WTC11 (cell line): ENCODE results near the gene TPSAB1. TPM values are rescaled to one million over a fixed set of nuclear protein-coding genes. Genes with fewer than 3 reads are reported as not detected.

Source experiments
- ATAC-seq: fragments of 200-7000 bp; cut with Tn5 transposase; 2 replicates; pipeline ENCODE4 v1.10.0; 2021; ENCODE audit warnings: mild to moderate bottlenecking, moderate library complexity
- CTCF ChIA-PET: fragments of 300-600 bp; sonication (Branson Sonifier 250); formaldehyde crosslinking; loops from one replicate; lab custom pipeline; 2021; ENCODE audit warnings: antibody characterized with exemption; lab: Charles Lee
- POLR2A ChIA-PET: fragments of 350-600 bp; sonication (Branson Sonifier 250); formaldehyde crosslinking; loops from one replicate; lab custom pipeline; 2021; ENCODE audit warnings: antibody characterized with exemption; lab: Charles Lee
- DNase-seq: peaks from one replicate; pipeline ENCODE4 v3.0.0; 2021; ENCODE audit warnings: low spot score
- H3K27ac Mint-ChIP-seq: 2 replicates; pipeline ENCODE4 v1.8.0; 2021; ENCODE audit warnings: mixed read lengths
- H3K27me3 Mint-ChIP-seq: 2 replicates; pipeline ENCODE4 v1.8.0; 2021; ENCODE audit warnings: low read depth, mild to moderate bottlenecking, moderate library complexity, mixed read lengths
- H3K36me3 Mint-ChIP-seq: 2 replicates; pipeline ENCODE4 v1.8.0; 2021; ENCODE audit warnings: mixed read lengths
- H3K4me1 Mint-ChIP-seq: 2 replicates; pipeline ENCODE4 v1.8.0; 2022; ENCODE audit warnings: mixed read lengths
- H3K4me3 Mint-ChIP-seq: 2 replicates; pipeline ENCODE4 v1.8.0; 2021; ENCODE audit warnings: mild to moderate bottlenecking, moderate library complexity, mixed read lengths
- H3K9me3 Mint-ChIP-seq: 2 replicates; pipeline ENCODE4 v1.8.0; 2021; ENCODE audit warnings: mixed read lengths
- CREB1 ChIP-seq: sonication (generic); formaldehyde crosslinking; IDR thresholded peaks from 2 replicates; pipeline ENCODE4 v1.8.0; 2023; ENCODE audit warnings: mild to moderate bottlenecking, missing genetic modification reagents
- CREM ChIP-seq: sonication (generic); formaldehyde crosslinking; IDR thresholded peaks from 2 replicates; pipeline ENCODE4 v1.8.1; 2022; ENCODE audit warnings: mild to moderate bottlenecking, missing genetic modification reagents, moderate library complexity
- FOXJ3 ChIP-seq: sonication (generic); formaldehyde crosslinking; IDR thresholded peaks from 2 replicates; pipeline ENCODE4 v1.9.0; 2021; ENCODE audit warnings: missing genetic modification reagents, mild to moderate bottlenecking, borderline replicate concordance
- GABPB1 ChIP-seq: sonication (generic); formaldehyde crosslinking; IDR thresholded peaks from 2 replicates; pipeline ENCODE4 v1.8.1; 2023; ENCODE audit warnings: mild to moderate bottlenecking, missing genetic modification reagents
- JAZF1 ChIP-seq: fragments of 250-450 bp; sonication (Bioruptor Pico); IDR thresholded peaks from 2 replicates; pipeline ENCODE4 v1.9.0; 2021; ENCODE audit warnings: moderate library complexity, mild to moderate bottlenecking, inconsistent platforms
- KAT7 ChIP-seq: sonication (generic); formaldehyde crosslinking; IDR thresholded peaks from 2 replicates; pipeline ENCODE4 v1.8.1; 2023; ENCODE audit warnings: missing genetic modification reagents, mild to moderate bottlenecking, borderline replicate concordance
- NFE2L1 ChIP-seq: sonication (generic); formaldehyde crosslinking; IDR thresholded peaks from 2 replicates; pipeline ENCODE4 v1.8.1; 2023; ENCODE audit warnings: missing genetic modification reagents
- NR2C2 ChIP-seq: sonication (generic); formaldehyde crosslinking; IDR thresholded peaks from 2 replicates; pipeline ENCODE4 v1.8.0; 2022; ENCODE audit warnings: mild to moderate bottlenecking, missing genetic modification reagents
- RORB ChIP-seq: fragments of 250-450 bp; sonication (Bioruptor Pico); IDR thresholded peaks from 2 replicates; pipeline ENCODE4 v1.9.0; 2021; ENCODE audit warnings: mild to moderate bottlenecking
- SMAD4 ChIP-seq: sonication (generic); formaldehyde crosslinking; IDR thresholded peaks from 2 replicates; pipeline ENCODE4 v1.8.0; 2022; ENCODE audit warnings: mild to moderate bottlenecking, missing genetic modification reagents
- ZNF219 ChIP-seq: sonication (generic); formaldehyde crosslinking; IDR thresholded peaks from 2 replicates; pipeline ENCODE4 v1.8.0; 2023; ENCODE audit warnings: missing genetic modification reagents, mild to moderate bottlenecking, borderline replicate concordance
- ZNF263 ChIP-seq: sonication (generic); formaldehyde crosslinking; IDR thresholded peaks from 2 replicates; pipeline ENCODE4 v1.8.1; 2022; ENCODE audit warnings: low read depth, mild to moderate bottlenecking, moderate library complexity, missing genetic modification reagents
- ZNF671 ChIP-seq: fragments of 250-450 bp; sonication (Bioruptor Pico); IDR thresholded peaks from 2 replicates; pipeline ENCODE4 v1.8.0; 2021; ENCODE audit warnings: mild to moderate bottlenecking
- total RNA-seq: library from RNA; stranded (reverse); gene quantifications from 3 replicates; pipeline ENCODE4 v1.2.3, GENCODE V29; 2021
- TF ChIP-seq, protein P1 (sequence below): sonication (generic); formaldehyde crosslinking; IDR thresholded peaks from 2 replicates; pipeline ENCODE4 v1.8.0; 2022; ENCODE audit warnings: missing genetic modification reagents
- TF ChIP-seq, protein P2 (sequence below): fragments of 250-450 bp; sonication (Bioruptor Pico); IDR thresholded peaks from 2 replicates; pipeline ENCODE4 v1.8.0; 2021; ENCODE audit warnings: mild to moderate bottlenecking
- TF ChIP-seq, protein P3 (sequence below): sonication (generic); formaldehyde crosslinking; IDR thresholded peaks from 2 replicates; pipeline ENCODE4 v1.8.0; 2023; ENCODE audit warnings: mild to moderate bottlenecking, missing genetic modification reagents
- TF ChIP-seq, protein P4 (sequence below): sonication (generic); formaldehyde crosslinking; IDR thresholded peaks from 2 replicates; pipeline ENCODE4 v1.8.1; 2022; ENCODE audit warnings: low read depth, missing genetic modification reagents, borderline replicate concordance
- TF ChIP-seq, protein P5 (sequence below): fragments of 250-450 bp; sonication (Bioruptor Pico); IDR thresholded peaks from 2 replicates; pipeline ENCODE4 v1.9.0; 2021; ENCODE audit warnings: moderate library complexity, mild to moderate bottlenecking, inconsistent platforms, borderline replicate concordance
- TF ChIP-seq, protein P6 (sequence below): sonication (generic); formaldehyde crosslinking; IDR thresholded peaks from 2 replicates; pipeline ENCODE4 v1.8.1; 2023; ENCODE audit warnings: mild to moderate bottlenecking, missing genetic modification reagents, moderate library complexity
- TF ChIP-seq, protein P7 (sequence below): sonication (generic); formaldehyde crosslinking; IDR thresholded peaks from 2 replicates; pipeline ENCODE4 v1.8.1; 2023; ENCODE audit warnings: mild to moderate bottlenecking, moderate library complexity, missing genetic modification reagents
- TF ChIP-seq, protein P8 (sequence below): sonication (generic); formaldehyde crosslinking; IDR thresholded peaks from 2 replicates; pipeline ENCODE4 v1.8.1; 2023; ENCODE audit warnings: mild to moderate bottlenecking, missing genetic modification reagents

TPSAB1 gene
- total RNA-seq, 1 experiment from 2014 or later = not detected

DNA sequence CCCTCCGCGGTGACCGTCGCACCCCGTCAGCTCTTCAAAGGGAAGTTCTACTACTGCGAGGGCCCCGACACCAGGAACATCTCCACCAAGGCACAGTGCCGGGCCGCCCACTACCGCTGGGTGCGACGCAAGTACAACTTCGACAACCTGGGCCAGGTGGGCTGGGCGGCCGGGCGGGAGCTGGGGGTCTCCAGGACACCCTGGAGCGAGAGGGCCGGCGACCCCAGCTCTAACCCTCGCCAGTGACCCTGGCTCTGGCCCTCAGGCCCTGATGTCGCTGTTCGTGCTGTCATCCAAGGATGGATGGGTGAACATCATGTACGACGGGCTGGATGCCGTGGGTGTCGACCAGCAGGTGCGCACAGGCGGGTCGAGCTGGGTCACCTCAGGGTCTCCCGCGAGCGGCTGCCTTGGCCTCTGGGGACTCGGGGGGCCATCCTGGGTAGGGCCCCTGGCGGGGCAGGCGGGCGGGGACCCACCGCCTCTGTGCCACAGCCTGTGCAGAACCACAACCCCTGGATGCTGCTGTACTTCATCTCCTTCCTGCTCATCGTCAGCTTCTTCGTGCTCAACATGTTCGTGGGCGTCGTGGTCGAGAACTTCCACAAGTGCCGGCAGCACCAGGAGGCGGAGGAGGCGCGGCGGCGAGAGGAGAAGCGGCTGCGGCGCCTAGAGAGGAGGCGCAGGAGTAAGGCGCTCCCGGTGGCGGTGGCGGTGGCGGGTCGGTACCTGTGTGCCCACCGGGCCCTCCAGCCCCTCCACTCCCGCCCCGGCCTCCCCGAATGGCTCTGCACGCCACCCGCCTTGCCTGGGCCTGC is 28.8 kb upstream of the TPSAB1 start:
- POLR2A ChIA-PET = no interaction called here
- CTCF ChIA-PET = no interaction called here
- Mint-ChIP-seq H3K4me3 (no peak overlapping the region), H3K36me3 (no peaks in the 10 kb centered on the region)
- ATAC-seq = no peak
- TF ChIP-seq ZNF671 (CRISPR knock-in tag) (no peak), KAT7 (CRISPR knock-in tag) (no peak), NR2C2 (no peak), CREB1 (CRISPR knock-in tag) (no peak), SMAD4 (no peak), NFE2L1 (CRISPR knock-in tag) (no peak), JAZF1 (CRISPR knock-in tag) (no peak), ZNF219 (CRISPR knock-in tag) (no peak)
- TF ChIP-seq, protein P1, sequence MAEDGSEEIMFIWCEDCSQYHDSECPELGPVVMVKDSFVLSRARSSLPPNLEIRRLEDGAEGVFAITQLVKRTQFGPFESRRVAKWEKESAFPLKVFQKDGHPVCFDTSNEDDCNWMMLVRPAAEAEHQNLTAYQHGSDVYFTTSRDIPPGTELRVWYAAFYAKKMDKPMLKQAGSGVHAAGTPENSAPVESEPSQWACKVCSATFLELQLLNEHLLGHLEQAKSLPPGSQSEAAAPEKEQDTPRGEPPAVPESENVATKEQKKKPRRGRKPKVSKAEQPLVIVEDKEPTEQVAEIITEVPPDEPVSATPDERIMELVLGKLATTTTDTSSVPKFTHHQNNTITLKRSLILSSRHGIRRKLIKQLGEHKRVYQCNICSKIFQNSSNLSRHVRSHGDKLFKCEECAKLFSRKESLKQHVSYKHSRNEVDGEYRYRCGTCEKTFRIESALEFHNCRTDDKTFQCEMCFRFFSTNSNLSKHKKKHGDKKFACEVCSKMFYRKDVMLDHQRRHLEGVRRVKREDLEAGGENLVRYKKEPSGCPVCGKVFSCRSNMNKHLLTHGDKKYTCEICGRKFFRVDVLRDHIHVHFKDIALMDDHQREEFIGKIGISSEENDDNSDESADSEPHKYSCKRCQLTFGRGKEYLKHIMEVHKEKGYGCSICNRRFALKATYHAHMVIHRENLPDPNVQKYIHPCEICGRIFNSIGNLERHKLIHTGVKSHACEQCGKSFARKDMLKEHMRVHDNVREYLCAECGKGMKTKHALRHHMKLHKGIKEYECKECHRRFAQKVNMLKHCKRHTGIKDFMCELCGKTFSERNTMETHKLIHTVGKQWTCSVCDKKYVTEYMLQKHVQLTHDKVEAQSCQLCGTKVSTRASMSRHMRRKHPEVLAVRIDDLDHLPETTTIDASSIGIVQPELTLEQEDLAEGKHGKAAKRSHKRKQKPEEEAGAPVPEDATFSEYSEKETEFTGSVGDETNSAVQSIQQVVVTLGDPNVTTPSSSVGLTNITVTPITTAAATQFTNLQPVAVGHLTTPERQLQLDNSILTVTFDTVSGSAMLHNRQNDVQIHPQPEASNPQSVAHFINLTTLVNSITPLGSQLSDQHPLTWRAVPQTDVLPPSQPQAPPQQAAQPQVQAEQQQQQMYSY (CRISPR knock-in tag) = no peak
- TF ChIP-seq, protein P2, sequence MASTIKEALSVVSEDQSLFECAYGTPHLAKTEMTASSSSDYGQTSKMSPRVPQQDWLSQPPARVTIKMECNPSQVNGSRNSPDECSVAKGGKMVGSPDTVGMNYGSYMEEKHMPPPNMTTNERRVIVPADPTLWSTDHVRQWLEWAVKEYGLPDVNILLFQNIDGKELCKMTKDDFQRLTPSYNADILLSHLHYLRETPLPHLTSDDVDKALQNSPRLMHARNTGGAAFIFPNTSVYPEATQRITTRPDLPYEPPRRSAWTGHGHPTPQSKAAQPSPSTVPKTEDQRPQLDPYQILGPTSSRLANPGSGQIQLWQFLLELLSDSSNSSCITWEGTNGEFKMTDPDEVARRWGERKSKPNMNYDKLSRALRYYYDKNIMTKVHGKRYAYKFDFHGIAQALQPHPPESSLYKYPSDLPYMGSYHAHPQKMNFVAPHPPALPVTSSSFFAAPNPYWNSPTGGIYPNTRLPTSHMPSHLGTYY (CRISPR knock-in tag) = no peak
- TF ChIP-seq, all 79 proteins: peak for 0
- no peaks in the 10 kb centered on the region for H3K9me3 Mint-ChIP-seq
- DNase-seq = no peak
- H3K27ac Mint-ChIP-seq = no peak overlapping the region
- H3K4me1 Mint-ChIP-seq = no peaks in the 10 kb centered on the region
- no peaks in the 10 kb centered on the region for H3K27me3 Mint-ChIP-seq

DNA sequence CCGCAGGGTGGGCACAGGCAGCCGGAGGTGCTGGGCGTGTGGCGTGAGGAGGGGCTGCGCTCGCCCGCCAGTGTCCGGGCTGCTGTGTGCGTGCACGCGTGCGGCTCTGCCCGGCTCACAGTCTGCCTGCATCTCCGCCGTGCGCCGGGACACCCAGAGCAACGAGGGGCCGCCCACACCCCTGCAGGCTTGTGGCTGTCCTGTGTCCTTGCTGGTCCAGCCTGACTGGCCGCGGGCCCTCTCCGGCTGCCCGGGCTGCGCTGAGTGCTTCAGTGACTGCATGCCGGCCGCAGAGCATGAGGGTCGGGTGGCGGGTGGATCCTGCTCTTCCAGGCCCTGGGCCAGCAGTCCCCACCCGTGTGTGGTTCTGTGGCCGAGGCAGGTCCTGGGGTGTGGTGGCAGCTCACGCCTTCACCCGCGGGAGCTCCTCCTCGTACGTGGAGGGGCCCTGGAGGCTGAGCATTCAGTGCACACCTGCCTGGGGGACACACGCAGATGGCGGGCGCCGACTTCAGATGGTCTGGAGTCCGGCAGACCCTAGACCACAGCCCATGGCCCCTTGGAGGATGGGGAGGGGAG is 27.8 kb upstream of the TPSAB1 start:
- no peaks in the 10 kb centered on the region for H3K36me3 Mint-ChIP-seq
- ChIA-PET CTCF (no interaction called here), POLR2A (no interaction called here)
- H3K4me1 Mint-ChIP-seq = no peaks in the 10 kb centered on the region
- H3K9me3 Mint-ChIP-seq = no peaks in the 10 kb centered on the region
- no peak for DNase-seq
- no peak overlapping the region for H3K4me3 Mint-ChIP-seq
- H3K27me3 Mint-ChIP-seq = no peaks in the 10 kb centered on the region
- ATAC-seq = no peak
- H3K27ac Mint-ChIP-seq = no peak overlapping the region
- TF ChIP-seq RORB (CRISPR knock-in tag) (no peak), FOXJ3 (no peak), ZNF263 (no peak), CREM (CRISPR knock-in tag) (no peak), GABPB1 (CRISPR knock-in tag) (no peak)
- TF ChIP-seq, protein P3, sequence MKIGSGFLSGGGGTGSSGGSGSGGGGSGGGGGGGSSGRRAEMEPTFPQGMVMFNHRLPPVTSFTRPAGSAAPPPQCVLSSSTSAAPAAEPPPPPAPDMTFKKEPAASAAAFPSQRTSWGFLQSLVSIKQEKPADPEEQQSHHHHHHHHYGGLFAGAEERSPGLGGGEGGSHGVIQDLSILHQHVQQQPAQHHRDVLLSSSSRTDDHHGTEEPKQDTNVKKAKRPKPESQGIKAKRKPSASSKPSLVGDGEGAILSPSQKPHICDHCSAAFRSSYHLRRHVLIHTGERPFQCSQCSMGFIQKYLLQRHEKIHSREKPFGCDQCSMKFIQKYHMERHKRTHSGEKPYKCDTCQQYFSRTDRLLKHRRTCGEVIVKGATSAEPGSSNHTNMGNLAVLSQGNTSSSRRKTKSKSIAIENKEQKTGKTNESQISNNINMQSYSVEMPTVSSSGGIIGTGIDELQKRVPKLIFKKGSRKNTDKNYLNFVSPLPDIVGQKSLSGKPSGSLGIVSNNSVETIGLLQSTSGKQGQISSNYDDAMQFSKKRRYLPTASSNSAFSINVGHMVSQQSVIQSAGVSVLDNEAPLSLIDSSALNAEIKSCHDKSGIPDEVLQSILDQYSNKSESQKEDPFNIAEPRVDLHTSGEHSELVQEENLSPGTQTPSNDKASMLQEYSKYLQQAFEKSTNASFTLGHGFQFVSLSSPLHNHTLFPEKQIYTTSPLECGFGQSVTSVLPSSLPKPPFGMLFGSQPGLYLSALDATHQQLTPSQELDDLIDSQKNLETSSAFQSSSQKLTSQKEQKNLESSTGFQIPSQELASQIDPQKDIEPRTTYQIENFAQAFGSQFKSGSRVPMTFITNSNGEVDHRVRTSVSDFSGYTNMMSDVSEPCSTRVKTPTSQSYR (CRISPR knock-in tag) = no peak
- TF ChIP-seq, protein P4, sequence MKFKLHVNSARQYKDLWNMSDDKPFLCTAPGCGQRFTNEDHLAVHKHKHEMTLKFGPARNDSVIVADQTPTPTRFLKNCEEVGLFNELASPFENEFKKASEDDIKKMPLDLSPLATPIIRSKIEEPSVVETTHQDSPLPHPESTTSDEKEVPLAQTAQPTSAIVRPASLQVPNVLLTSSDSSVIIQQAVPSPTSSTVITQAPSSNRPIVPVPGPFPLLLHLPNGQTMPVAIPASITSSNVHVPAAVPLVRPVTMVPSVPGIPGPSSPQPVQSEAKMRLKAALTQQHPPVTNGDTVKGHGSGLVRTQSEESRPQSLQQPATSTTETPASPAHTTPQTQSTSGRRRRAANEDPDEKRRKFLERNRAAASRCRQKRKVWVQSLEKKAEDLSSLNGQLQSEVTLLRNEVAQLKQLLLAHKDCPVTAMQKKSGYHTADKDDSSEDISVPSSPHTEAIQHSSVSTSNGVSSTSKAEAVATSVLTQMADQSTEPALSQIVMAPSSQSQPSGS (CRISPR knock-in tag) = no peak
- TF ChIP-seq, protein P5, sequence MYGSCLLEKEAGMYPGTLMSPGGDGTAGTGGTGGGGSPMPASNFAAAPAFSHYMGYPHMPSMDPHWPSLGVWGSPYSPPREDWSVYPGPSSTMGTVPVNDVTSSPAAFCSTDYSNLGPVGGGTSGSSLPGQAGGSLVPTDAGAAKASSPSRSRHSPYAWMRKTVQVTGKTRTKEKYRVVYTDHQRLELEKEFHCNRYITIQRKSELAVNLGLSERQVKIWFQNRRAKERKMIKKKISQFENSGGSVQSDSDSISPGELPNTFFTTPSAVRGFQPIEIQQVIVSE = no peak
- TF ChIP-seq, protein P6, sequence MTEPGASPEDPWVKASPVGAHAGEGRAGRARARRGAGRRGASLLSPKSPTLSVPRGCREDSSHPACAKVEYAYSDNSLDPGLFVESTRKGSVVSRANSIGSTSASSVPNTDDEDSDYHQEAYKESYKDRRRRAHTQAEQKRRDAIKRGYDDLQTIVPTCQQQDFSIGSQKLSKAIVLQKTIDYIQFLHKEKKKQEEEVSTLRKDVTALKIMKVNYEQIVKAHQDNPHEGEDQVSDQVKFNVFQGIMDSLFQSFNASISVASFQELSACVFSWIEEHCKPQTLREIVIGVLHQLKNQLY (CRISPR knock-in tag) = no peak
- TF ChIP-seq, protein P7, sequence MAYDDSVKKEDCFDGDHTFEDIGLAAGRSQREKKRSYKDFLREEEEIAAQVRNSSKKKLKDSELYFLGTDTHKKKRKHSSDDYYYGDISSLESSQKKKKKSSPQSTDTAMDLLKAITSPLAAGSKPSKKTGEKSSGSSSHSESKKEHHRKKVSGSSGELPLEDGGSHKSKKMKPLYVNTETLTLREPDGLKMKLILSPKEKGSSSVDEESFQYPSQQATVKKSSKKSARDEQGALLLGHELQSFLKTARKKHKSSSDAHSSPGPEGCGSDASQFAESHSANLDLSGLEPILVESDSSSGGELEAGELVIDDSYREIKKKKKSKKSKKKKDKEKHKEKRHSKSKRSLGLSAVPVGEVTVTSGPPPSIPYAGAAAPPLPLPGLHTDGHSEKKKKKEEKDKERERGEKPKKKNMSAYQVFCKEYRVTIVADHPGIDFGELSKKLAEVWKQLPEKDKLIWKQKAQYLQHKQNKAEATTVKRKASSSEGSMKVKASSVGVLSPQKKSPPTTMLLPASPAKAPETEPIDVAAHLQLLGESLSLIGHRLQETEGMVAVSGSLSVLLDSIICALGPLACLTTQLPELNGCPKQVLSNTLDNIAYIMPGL = no peak
- TF ChIP-seq, protein P8, sequence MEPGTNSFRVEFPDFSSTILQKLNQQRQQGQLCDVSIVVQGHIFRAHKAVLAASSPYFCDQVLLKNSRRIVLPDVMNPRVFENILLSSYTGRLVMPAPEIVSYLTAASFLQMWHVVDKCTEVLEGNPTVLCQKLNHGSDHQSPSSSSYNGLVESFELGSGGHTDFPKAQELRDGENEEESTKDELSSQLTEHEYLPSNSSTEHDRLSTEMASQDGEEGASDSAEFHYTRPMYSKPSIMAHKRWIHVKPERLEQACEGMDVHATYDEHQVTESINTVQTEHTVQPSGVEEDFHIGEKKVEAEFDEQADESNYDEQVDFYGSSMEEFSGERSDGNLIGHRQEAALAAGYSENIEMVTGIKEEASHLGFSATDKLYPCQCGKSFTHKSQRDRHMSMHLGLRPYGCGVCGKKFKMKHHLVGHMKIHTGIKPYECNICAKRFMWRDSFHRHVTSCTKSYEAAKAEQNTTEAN = no peak
